Limb (tissue), 2 donors: ENCODE measurements around the gene ENTPD6.
A peak's percentile ranks its signal among the peaks of the same experiment; 100 is the strongest.
"Not testable (repeated sequence)": the region's sequence is repeated elsewhere in the genome, so short reads cannot be mapped to it uniquely, and the experiment has no call there.

Experiments
- DNase-seq, 2 donors: peaks; one replicate each; pipeline ENCODE4 v3.0.0-alpha.2; 2016; ENCODE audit errors: extremely low spot score in 2 of 2

The ENTPD6 gene

DNA sequence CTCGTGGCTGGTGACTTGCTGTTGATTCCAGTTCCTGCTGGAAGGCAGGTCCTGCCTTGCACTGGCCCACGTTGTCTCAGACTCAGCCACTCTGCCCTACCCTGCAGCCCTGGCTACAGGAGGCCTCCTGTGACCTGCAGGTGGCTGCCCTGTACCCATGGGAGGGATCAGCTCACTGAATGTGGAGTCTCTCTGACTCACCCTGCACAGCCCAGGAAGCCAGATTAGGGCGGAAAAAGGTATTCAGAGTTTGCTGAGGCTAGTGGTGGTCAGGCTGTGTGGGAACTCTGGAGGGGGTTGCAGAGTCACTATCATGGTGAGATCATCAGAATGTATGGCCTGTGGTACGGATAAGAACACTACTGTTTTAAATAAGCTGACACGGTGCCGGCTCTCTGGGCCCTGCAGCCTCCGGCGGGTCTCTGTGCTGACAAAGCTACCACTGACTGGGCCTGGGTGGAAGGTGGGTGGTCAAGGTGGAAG lies 27.7 kb downstream of the ENTPD6 start:
- no peak for DNase-seq

DNA sequence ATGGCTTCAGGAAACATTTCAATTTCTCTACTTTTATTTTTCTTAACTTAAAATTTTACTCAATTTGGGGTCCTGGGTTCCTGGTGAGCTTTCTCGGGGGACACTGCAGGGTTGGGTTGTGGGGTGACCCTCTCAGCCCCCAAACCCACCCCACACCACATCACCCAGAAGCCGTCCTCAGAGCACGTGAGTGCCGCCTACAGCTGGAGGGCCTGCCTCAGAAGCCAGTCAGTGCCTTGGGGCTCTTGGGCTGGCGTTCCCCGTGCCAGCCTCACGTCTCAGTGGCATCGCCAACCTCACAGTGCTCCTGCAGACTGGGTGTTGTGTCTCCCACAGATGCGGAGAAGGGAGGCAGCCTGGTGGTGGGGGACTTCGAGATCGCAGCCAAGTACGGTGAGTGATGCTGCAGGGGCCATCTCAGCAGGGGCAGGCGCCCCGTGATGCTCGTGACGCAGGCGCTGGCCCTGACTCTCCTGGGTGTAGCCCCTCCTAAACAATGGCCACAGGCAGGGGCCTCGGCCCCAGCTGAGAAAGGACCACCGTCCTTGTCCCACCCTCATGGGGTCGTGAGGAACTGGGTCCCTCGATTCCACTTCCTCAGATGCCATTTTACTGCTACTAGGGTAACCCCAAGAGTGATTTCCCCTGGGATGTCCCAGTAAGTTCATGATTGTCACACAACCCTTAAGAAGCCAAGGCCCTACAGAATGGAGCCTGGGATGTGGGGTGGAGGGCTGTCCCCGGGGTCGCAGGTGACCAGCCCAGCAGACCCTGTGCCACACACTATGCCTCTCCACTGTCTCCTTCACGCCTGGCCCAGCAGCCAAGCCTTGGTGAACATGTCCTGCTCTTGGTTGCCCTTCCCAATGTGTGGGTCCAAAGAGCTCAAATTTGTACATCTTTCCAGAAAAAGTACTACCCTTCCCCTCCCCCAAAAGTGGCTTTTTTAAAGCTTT lies 28.5 kb downstream of the ENTPD6 start:
- no peak for DNase-seq

- no peak for DNase-seq
Observed at GRCh38 chr20:25224941-25225340, 29.4 kb downstream of the ENTPD6 start.

DNA sequence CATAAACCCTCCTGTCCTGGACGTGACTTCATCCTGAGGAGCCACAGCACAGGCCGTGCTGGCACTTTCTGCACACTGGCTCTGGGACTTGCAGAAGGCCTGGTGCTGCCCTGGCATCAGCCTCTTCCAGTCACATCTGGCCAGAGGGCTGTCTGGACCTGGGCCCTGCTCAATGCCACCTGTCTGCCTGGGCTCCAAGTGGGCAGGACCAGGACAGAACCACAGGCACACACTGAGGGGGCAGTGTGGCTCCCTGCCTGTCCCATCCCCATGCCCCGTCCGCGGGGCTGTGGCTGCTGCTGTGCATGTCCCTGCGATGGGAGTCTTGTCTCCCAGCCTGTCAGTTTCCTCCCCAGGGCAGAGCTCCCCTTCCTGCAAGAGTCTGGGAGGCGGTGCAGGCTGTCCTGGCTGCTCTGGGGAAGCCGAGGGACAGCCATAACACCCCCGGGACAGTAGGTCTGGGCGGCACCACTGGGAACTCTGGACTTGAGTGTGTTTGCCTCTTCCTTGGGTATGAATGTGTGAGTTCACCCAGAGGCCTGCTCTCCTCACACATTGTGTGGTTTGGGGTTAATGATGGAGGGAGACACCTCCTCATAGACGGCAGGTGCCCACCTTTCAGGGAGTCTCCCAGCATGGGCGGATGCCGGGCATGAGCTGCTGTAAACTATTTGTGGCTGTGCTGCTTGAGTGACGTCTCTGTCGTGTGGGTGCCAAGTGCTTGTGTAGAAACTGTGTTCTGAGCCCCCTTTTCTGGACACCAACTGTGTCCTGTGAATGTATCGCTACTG lies 30.3 kb downstream of the ENTPD6 start:
- no peak for DNase-seq

DNA sequence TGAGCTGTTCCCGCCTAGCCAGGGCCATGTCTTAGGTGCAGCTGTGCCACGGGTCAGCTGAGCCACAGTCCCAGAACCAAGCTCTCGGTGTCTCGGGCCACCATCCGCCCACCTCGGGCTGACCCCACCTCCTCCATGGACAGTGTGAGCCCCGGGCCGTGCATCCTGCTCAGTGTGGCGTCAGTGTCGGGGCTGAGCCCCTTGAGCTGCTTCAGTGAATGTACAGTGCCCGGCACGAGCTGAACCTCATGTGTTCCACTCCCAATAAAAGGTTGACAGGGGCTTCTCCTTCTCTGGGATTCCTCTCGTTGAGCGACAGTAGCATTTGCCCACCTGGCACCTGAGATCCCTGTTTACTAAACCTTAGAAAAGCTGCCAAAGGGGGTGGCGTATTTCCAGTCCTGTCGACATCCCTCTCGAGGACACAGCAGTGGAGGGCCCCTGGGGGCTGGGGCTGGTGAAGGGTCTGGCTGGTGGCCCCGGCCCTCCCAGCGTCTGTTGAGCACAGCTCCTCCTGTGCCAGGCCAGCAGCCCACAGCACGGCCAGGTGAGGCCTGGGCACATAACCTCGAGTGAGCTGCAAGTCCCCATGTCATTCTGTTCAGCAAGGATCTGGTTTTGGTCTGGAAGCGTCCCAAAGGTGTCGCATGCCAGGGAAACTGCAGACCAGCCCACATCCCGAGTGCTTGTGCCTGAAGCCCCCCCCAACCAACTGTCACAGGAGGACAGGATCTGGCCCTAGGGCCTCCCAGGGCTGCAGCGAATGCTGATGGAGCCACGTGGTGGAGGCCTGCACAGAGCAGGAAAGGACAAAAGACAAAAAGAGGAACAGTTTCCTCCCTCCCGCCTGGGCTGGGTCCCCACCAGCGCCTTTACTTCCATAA lies 31.2 kb downstream of the ENTPD6 start:
- no peak for DNase-seq

DNA sequence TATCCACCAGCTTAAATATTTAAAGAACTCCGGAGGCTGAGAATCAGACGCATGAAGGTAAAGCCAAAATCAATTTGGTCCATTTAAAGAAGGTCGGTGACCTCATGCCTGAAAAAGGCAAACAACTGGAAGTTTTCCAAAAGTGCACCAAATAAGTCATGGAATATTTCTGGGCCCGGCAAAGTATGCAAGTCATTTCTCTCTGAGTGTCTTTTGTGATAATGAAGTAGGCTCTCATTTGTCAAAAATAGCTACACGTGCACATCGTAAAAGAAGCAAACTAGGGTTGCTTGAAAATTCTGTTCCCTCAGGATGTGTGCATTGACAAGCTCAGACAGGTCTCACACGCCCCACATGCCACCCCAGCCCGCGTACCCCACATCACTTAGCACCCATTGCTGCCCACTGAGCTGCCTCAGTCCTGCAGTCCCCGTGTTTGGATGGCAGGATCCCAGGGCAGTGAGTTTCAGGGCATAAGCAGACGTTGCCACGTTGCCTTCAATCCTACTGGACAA lies 31.9 kb downstream of the ENTPD6 start:
- DNase-seq, result no peak

- DNase-seq, result no peak
Observed at GRCh38 chr20:25229486-25230165, 34.1 kb downstream of the ENTPD6 start.

- no peak for DNase-seq
Observed at GRCh38 chr20:25230166-25230831, 34.8 kb downstream of the ENTPD6 start.

DNA sequence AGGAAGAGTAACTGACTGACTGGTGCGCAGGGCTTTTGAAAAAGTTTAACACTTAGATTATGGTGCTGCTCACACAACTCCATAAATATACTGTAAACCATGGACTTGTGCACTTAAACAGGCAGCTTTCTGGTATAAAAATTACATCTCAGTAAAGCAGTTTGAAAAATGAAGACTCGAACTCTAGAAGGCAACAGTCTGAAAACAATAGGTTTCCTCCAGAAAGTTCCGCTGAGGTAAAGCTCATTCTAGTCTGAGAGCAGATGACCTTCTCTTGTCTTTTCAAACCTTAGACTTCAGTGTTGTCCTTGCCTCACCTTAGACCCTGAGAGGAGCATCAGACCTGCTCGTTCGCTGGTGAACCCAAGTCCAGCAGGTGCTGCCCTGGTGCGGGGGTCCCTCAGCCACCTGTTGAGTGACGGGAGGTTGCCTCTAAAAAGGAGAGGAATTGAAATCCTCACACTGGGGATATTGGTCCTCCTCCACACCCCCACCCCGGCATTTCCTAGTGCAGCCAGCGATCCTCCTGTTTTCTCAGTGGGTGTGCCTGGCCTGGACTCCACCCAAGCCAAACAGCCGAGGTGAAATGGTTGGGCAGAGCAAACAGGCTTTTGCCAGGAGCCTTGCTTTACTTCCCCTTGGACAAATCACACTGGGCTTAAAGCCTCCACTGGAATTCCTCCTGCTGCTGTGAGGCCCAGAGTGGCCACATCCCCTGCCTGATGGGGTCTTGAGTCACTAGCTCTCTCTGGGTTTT lies 37.7 kb downstream of the ENTPD6 start:
- DNase-seq, result peak in 1 of 2 donors; percentile 58

DNA sequence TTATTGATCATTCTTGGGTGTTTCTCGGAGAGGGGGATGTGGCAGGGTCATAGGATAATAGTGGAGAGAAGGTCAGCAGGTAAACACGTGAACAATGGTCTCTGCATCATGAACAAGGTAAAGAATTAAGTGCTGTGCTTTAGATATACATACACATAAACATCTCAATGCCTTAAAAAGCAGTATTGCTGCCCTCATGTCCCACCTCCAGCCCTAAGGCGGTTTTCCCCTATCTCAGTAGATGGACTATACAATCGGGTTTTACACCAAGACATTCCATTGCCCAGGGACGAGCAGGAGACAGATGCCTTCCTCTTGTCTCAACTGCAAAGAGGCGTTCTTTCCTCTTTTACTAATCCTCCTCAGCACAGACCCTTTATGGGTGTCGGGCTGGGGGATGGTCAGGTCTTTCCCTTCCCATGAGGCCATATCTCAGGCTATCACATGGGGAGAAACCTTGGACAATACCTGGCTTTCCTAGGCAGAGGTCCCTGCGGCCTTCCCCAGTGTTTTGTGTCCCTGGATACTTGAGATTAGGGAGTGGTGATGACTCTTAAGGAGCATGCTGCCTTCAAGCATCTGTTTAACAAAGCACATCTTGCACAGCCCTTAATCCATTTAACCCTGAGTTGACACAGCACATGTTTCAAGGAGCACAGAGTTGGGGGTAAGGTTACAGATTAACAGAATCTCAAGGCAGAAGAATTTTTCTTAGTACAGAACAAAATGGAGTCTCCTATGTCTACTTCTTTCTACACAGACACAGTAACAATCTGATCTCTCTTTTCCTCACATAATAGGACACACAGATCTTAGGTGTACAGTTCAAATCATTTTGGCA lies 38.7 kb downstream of the ENTPD6 start:
- DNase-seq, result not testable (repeated sequence)

- no peak for DNase-seq
Observed at GRCh38 chr20:25236450-25237304, 41.2 kb downstream of the ENTPD6 start.

DNA sequence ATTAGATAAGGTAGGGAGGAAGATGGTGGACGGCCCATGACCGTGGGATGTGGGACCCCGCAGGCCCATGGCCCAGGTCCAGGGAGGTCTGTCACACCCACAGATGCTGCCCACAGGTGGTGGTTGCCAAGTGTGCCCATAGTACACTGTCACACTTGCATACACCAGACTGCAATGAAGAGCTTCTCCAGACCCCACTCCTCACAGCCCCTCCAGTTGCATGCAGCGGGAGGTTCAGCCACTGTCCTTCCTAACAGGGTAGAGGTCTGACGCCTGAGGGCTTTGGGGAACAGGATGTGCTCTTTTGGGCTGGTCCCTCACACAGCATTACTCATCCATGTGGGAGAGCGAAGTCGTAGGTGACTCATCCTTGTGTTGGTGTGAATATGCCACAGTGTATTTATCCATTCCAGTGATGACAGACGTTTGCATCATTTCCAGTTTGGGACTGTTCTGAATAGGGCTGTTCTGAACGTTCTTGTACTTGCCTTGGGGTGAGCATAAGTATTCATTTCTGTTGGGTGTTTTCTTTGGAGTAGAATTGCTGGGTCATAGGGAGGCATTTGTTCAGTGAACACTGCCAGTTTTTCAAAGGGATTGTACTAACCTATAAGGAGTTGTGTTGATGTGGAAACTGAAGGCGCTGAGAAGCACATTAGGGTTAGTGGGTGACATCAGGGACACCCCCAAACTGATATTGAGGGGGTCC lies 42.3 kb downstream of the ENTPD6 start:
- DNase-seq, result no peak

DNA sequence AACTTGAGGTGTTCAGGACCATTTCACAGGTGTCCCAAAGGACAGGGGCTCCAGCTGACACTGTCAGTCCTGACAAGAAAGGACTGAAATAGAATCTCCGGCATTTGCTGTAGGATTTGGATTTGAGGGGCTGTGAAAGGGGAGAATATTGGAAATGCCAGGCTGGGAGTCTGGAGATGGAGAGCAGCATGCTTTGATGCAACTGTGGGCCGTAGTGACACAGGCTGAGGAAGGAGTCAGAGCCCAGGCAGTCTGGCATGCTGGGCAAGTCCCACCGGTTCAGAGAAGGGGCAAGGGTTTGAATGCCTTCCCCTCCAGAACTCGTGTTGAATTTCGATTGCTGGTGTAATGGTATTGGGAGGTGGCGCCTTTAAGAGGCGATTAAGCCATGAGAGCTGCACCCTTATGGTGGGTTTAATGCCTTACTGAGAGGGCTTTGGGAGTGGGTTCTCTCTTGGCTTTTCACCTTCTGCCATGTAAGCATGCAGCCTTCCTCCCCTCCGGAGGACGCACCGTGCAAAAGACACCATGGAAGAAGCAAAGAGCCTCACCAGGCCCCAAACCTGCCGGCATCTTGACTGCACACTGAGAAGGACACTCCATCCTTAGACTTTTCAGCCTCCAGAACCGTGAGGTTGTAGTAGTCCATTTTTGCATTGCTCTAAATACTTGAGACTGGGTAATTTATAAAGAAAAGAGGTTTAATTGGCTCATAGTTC lies 43.0 kb downstream of the ENTPD6 start:
- DNase-seq, result no peak

DNA sequence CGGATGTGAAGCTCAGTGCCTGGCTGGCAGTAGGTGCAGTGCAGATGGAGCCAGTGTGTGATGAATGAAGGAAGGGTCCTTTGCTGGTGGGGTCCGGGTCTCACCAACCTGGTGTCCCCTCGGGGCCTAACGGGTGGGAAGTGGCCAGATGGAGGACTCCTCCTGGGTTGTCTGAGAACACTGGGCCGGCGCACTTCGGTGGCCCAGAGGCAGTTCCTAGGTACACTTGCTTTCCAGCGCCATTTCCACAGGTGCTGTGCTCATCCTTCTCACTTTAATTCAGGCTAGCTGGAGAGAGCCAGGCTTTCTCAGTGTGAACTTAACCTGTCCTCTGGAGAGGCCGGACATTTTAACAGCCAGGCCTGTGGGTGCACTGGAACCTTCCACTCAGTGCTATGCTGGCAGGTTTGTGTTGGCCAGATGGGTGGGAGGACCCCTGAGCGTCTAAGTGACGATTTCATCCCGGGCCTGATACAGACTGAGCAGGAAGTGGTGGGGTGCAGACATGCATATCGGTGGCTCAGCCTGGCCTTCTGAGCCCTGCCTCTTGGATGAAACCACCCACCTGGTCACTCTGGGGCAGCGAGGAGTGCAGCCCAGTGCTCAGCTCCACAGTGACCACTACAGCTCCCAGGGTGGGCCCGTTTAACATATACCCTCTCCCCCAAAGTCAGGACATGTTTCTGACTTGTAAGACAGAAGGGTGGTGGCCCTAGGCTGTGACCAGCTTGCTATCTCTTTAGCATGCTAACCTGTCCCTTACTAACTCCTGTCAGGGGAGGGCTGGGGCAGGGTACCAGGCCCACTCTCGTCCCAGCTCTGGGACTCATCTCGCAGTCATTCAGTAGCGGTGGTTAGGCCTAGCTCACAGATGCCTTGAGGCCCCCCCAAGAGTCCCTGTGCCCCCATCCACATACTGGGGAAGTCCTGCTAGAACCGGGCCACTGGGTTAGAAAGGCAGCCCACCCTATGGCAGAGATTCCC lies 44.2 kb downstream of the ENTPD6 start:
- no peak for DNase-seq
